Loucy (cell line): Measurements from ENCODE around the gene GATC.

Source experiments
- EZH2phosphoT487 ChIP-seq: fragments of 200-600 bp; IDR thresholded peaks from 2 replicates; pipeline ENCODE4 v1.6.1; 2018; ENCODE audit warnings: antibody characterized with exemption, mild to moderate bottlenecking, moderate library complexity, borderline replicate concordance
- TF ChIP-seq, protein P1 (sequence below): fragments of 200-600 bp; sonication (generic); conservative IDR thresholded peaks from 2 replicates; pipeline ENCODE4 v1.5.1; 2014; ENCODE audit warnings: mild to moderate bottlenecking, antibody characterized with exemption, low read length

DNA sequence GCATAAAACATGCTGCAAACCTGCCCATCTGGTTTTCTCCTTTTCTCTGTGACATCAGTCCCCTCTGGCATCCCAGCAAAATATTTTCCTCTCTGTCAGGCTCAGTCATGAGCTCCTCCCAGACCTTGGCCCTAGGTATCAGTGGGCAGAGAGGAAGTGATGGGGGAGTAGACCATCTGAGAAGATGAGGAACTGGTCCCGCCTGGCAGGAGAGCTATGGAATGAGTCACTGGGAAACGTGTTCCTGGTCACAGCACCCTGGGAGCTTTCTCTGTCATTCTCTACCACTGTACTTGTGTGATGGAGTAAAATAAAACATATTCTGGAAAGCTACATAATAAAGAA is 28.3 kb downstream of the GATC start:
- TF ChIP-seq, protein P1, sequence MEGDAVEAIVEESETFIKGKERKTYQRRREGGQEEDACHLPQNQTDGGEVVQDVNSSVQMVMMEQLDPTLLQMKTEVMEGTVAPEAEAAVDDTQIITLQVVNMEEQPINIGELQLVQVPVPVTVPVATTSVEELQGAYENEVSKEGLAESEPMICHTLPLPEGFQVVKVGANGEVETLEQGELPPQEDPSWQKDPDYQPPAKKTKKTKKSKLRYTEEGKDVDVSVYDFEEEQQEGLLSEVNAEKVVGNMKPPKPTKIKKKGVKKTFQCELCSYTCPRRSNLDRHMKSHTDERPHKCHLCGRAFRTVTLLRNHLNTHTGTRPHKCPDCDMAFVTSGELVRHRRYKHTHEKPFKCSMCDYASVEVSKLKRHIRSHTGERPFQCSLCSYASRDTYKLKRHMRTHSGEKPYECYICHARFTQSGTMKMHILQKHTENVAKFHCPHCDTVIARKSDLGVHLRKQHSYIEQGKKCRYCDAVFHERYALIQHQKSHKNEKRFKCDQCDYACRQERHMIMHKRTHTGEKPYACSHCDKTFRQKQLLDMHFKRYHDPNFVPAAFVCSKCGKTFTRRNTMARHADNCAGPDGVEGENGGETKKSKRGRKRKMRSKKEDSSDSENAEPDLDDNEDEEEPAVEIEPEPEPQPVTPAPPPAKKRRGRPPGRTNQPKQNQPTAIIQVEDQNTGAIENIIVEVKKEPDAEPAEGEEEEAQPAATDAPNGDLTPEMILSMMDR = no peak
- no peak for TF ChIP-seq EZH2phosphoT487
